Tibial nerve (tissue), 3 donors: Measurements from ENCODE around the gene DGKE.

Experiments used
- CTCF ChIP-seq, 5 experiments: fragments of 200-600 bp in 3 of 5; fragments of 450-650 bp in 2 of 5; sonication (generic) in 3 of 5; IDR thresholded peaks; one replicate each; pipeline ENCODE4 v1.5.1; 2016 to 2019; ENCODE audit warnings: antibody characterized with exemption in 5 of 5, mild to moderate bottlenecking in 3 of 5, moderate library complexity in 2 of 5
- POLR2A ChIP-seq, 2 donors: fragments of 450-650 bp; IDR thresholded peaks; one replicate each; pipeline ENCODE4 v1.6.1; 2017; ENCODE audit warnings: antibody characterized with exemption in 2 of 2, mild to moderate bottlenecking in 2 of 2, moderate library complexity in 2 of 2

GRCh38 chr17:56866496-56866895 lies 32.5 kb downstream of the DGKE start:
- TF ChIP-seq CTCF (IDR thresholded peaks at IDR 0.05) (no peak), POLR2A (IDR thresholded peaks at IDR 0.05) (no peak)
